ENCODE results near the gene GPAT3. TPM values are rescaled to one million over a fixed set of nuclear protein-coding genes. Genes with fewer than 3 reads are reported as not detected.

GPAT3 gene
- total RNA-seq, 4 donors from 2014 or later: 3.7 to 7.5 (median 5.4) TPM

- H3K4me3 ChIP-seq: peak overlapping the region; percentile 66 to 81 (median 74)
- no peak for TF ChIP-seq EP300 (IDR thresholded peaks at IDR 0.05)
- TF ChIP-seq POLR2A (IDR thresholded peaks at IDR 0.05; ENCODE audit: low read depth): peak; percentile 37
- intact Hi-C loops (cut with DNase I): loop anchor here (5.0 kb wide), 2 partner anchors 44 to 81 kb away; no protein-coding TSS in a partner anchor
- H3K36me3 ChIP-seq: no peaks in the 10 kb centered on the region
- H3K27ac ChIP-seq (replicated peaks in 1 of 4): peak overlapping the region; percentile 68 to 81 (median 76)
- H3K9me3 ChIP-seq: no peaks in the 10 kb centered on the region
- 12% methylated on average over 29 of the region's 46 CpGs for WGBS
- DNase-seq (ENCODE audit: extremely low spot score): no peak
- H3K27me3 ChIP-seq: no peaks in the 10 kb centered on the region
- H3K4me1 ChIP-seq: peaks cover 8 to 21% (median 17%) of the 10 kb centered on the region in 4 donors
Observed at GRCh38 chr4:83536362-83537272, 709 bp downstream of the GPAT3 start.

- peaks cover 0 to 7% (median 0%) of the 10 kb centered on the region in 4 donors for H3K36me3 ChIP-seq
- H3K27me3 ChIP-seq: no peaks in the 10 kb centered on the region
- WGBS: 92% methylated on average over 5 of the region's 5 CpGs
- intact Hi-C loops (cut with DNase I): no loop called here
- DNase-seq (ENCODE audit: extremely low spot score): no peak
- no peak for TF ChIP-seq EP300 (IDR thresholded peaks at IDR 0.05)
- TF ChIP-seq POLR2AphosphoS5 (IDR thresholded peaks at IDR 0.05): no peak
- TF ChIP-seq POLR2A (IDR thresholded peaks at IDR 0.05; ENCODE audit: low read depth): no peak
- no peak for TF ChIP-seq CTCF (IDR thresholded peaks at IDR 0.05)
- H3K27ac ChIP-seq (replicated peaks in 1 of 4): no peak overlapping the region
- H3K4me3 ChIP-seq: no peak overlapping the region
- peaks cover 0 to 2% (median under 1%) of the 10 kb centered on the region in 4 donors for H3K4me1 ChIP-seq
- no peaks in the 10 kb centered on the region for H3K9me3 ChIP-seq
Observed at GRCh38 chr4:83542225-83542624, 6.3 kb downstream of the GPAT3 start.

- 91% methylated on average over 3 of the region's 3 CpGs for WGBS
- no peak overlapping the region for H3K4me3 ChIP-seq
- H3K27ac ChIP-seq (replicated peaks in 1 of 4): no peak overlapping the region
- no peaks in the 10 kb centered on the region for H3K9me3 ChIP-seq
- H3K36me3 ChIP-seq: peaks cover 0 to 7% (median 0%) of the 10 kb centered on the region in 4 donors
- intact Hi-C loops (cut with DNase I): no loop called here
- peaks cover 4 to 9% (median 6%) of the 10 kb centered on the region in 4 donors for H3K4me1 ChIP-seq
- DNase-seq (ENCODE audit: extremely low spot score): no peak
- H3K27me3 ChIP-seq: no peaks in the 10 kb centered on the region
- TF ChIP-seq POLR2AphosphoS5 (IDR thresholded peaks at IDR 0.05) (no peak), POLR2A (IDR thresholded peaks at IDR 0.05; ENCODE audit: low read depth) (no peak), EP300 (IDR thresholded peaks at IDR 0.05) (no peak), CTCF (IDR thresholded peaks at IDR 0.05) (no peak)
Observed at GRCh38 chr4:83546786-83547185, 10.9 kb downstream of the GPAT3 start.

GRCh38 chr4:83548151-83548905, 12.4 kb downstream of the GPAT3 start:
- H3K36me3 ChIP-seq: peaks cover 0 to 7% (median 0%) of the 10 kb centered on the region in 4 donors
- H3K4me3 ChIP-seq: no peak overlapping the region
- peaks cover 4 to 16% (median 6%) of the 10 kb centered on the region in 4 donors for H3K4me1 ChIP-seq
- H3K9me3 ChIP-seq: no peaks in the 10 kb centered on the region
- H3K27me3 ChIP-seq: no peaks in the 10 kb centered on the region
- no peak for DNase-seq (ENCODE audit: extremely low spot score)
- no peak for TF ChIP-seq EP300 (IDR thresholded peaks at IDR 0.05)
- TF ChIP-seq POLR2AphosphoS5 (IDR thresholded peaks at IDR 0.05): peak in 1 of 2 donors; percentile 51
- no peak for TF ChIP-seq CTCF (IDR thresholded peaks at IDR 0.05)
- intact Hi-C loops (cut with DNase I): no loop called here
- H3K27ac ChIP-seq (replicated peaks in 1 of 4): no peak overlapping the region
- WGBS: 56% methylated on average over 7 of the region's 7 CpGs

GRCh38 chr4:83552083-83552482, 16.2 kb downstream of the GPAT3 start:
- Histone ChIP-seq H3K4me1 (peaks cover 4 to 16% (median 6%) of the 10 kb centered on the region in 4 donors), H3K27me3 (no peaks in the 10 kb centered on the region), H3K9me3 (no peaks in the 10 kb centered on the region), H3K27ac (replicated peaks in 1 of 4) (no peak overlapping the region), H3K4me3 (no peak overlapping the region), H3K36me3 (no peaks in the 10 kb centered on the region)
- no peak for TF ChIP-seq POLR2AphosphoS5 (IDR thresholded peaks at IDR 0.05)
- no peak for TF ChIP-seq POLR2A (IDR thresholded peaks at IDR 0.05; ENCODE audit: low read depth)
- TF ChIP-seq CTCF (IDR thresholded peaks at IDR 0.05): no peak
- TF ChIP-seq EP300 (IDR thresholded peaks at IDR 0.05): no peak
- DNase-seq (ENCODE audit: extremely low spot score): no peak
- 50% methylated on average over 3 of the region's 3 CpGs for WGBS
- intact Hi-C loops (cut with DNase I): no loop called here

Measured in esophagus muscularis mucosa (tissue), 4 donors.